ENCODE measurements around the gene ZNF385D. TPM values are rescaled to one million over a fixed set of nuclear protein-coding genes. Genes with fewer than 3 reads are reported as not detected.

ZNF385D gene
- total RNA-seq, 1 donor from 2014 or later = 0.10 TPM

DNA sequence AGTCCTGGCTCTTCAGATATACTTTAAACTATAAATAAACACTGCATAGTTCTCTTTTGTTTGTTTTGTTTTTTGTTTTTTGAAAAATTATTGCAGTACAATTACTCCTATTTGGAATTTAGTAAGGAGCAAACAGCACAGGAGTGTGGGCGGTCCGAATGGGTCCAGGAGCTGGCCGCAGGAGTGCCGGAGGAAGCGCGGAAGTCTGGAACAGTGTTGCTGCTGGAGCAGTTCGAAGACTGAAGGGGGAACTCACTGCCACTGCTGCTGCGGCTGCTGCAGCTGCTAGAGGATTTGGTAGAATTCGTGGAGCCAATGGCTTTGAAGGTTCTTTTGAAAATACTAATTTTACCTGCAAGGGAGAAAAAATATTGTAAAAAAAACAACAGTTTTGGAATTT lies 329.9 kb downstream of the ZNF385D start:
- Mint-ChIP-seq H3K36me3 (ENCODE audit: insufficient read depth) (no peaks in the 10 kb centered on the region), H3K27ac (no peak overlapping the region), H3K9me3 (ENCODE audit: low read depth) (no peaks in the 10 kb centered on the region), H3K4me3 (ENCODE audit: low read depth) (no peak overlapping the region), H3K27me3 (no peaks in the 10 kb centered on the region), H3K4me1 (ENCODE audit: low read depth) (peaks cover 2% of the 10 kb centered on the region)
- TF ChIP-seq, protein P1, sequence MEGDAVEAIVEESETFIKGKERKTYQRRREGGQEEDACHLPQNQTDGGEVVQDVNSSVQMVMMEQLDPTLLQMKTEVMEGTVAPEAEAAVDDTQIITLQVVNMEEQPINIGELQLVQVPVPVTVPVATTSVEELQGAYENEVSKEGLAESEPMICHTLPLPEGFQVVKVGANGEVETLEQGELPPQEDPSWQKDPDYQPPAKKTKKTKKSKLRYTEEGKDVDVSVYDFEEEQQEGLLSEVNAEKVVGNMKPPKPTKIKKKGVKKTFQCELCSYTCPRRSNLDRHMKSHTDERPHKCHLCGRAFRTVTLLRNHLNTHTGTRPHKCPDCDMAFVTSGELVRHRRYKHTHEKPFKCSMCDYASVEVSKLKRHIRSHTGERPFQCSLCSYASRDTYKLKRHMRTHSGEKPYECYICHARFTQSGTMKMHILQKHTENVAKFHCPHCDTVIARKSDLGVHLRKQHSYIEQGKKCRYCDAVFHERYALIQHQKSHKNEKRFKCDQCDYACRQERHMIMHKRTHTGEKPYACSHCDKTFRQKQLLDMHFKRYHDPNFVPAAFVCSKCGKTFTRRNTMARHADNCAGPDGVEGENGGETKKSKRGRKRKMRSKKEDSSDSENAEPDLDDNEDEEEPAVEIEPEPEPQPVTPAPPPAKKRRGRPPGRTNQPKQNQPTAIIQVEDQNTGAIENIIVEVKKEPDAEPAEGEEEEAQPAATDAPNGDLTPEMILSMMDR (IDR thresholded peaks at IDR 0.05; ENCODE audit: unreplicated experiment) = no peak
- DNase-seq (ENCODE audit: low spot score, unreplicated experiment) = no peak

DNA sequence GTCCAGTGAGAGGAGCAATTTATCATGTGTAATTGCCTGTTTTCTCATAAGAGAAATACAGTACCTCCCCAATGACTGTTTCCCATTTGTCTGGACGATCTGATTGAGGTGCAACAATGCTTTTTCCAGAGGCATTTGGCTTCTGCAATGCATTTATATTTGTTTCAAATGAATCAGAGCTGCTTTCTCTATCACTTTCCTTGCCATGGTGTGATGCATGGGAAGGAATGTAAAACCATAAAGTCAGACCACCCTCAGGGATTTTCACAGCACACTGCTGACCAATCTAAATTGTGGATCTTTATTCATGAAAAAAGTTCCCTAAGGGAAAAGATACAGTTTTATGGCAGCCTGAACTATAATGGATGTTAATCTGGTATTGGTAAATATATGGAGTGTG lies 333.0 kb downstream of the ZNF385D start:
- H3K4me1 Mint-ChIP-seq (ENCODE audit: low read depth) = peaks cover 2% of the 10 kb centered on the region
- DNase-seq (ENCODE audit: low spot score, unreplicated experiment) = no peak
- H3K27me3 Mint-ChIP-seq = no peaks in the 10 kb centered on the region
- TF ChIP-seq, protein P1 (IDR thresholded peaks at IDR 0.05; ENCODE audit: unreplicated experiment) = no peak
- no peak overlapping the region for H3K27ac Mint-ChIP-seq
- H3K36me3 Mint-ChIP-seq (ENCODE audit: insufficient read depth) = no peaks in the 10 kb centered on the region
- H3K9me3 Mint-ChIP-seq (ENCODE audit: low read depth) = no peaks in the 10 kb centered on the region
- H3K4me3 Mint-ChIP-seq (ENCODE audit: low read depth) = no peak overlapping the region

DNA sequence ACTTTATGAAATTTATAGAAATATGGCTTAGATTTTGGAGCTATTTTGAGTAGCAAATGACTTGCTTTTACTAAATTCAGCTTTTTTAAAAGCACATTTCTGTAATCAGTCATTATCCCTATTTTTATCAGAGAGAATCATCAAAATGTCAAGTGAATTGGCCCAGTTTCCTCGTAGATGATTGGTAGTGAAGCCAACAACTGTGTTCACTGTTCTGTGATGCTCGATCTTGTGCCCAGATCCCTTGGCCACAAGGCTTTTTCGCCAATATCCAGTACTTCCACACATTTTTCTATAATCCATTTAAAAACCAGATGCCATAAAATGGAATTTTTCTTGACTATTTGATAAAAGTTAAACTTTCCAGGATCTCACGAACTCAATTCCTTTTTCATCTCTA lies 336.5 kb downstream of the ZNF385D start:
- DNase-seq (ENCODE audit: low spot score, unreplicated experiment) = no peak
- no peaks in the 10 kb centered on the region for H3K9me3 Mint-ChIP-seq (ENCODE audit: low read depth)
- TF ChIP-seq, protein P1 (IDR thresholded peaks at IDR 0.05; ENCODE audit: unreplicated experiment) = no peak
- no peak overlapping the region for H3K4me3 Mint-ChIP-seq (ENCODE audit: low read depth)
- H3K4me1 Mint-ChIP-seq (ENCODE audit: low read depth) = no peaks in the 10 kb centered on the region
- H3K27ac Mint-ChIP-seq = no peak overlapping the region
- no peaks in the 10 kb centered on the region for H3K36me3 Mint-ChIP-seq (ENCODE audit: insufficient read depth)
- H3K27me3 Mint-ChIP-seq = no peaks in the 10 kb centered on the region

DNA sequence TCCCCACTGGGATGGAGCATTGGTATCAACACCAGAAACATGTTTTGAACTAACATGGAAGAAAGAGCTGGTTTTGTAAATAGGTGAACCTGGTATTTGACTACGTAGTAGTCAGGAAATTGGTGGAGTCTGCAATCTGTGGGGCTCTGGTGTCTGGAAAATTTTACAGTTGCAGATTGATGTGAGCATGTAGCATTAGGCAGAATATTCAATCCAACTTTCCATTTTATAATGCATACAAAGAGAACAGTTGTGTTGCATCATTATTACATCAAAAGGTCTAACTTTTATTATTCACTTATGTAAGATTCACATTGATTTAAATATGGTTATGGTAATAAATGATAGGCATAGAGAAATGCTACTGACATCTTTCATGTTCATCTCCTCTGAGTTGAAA lies 340.0 kb downstream of the ZNF385D start:
- no peaks in the 10 kb centered on the region for H3K9me3 Mint-ChIP-seq (ENCODE audit: low read depth)
- no peak overlapping the region for H3K27ac Mint-ChIP-seq
- DNase-seq (ENCODE audit: low spot score, unreplicated experiment) = no peak
- no peaks in the 10 kb centered on the region for H3K36me3 Mint-ChIP-seq (ENCODE audit: insufficient read depth)
- H3K27me3 Mint-ChIP-seq = no peaks in the 10 kb centered on the region
- no peak overlapping the region for H3K4me3 Mint-ChIP-seq (ENCODE audit: low read depth)
- TF ChIP-seq, protein P1 (IDR thresholded peaks at IDR 0.05; ENCODE audit: unreplicated experiment) = no peak
- no peaks in the 10 kb centered on the region for H3K4me1 Mint-ChIP-seq (ENCODE audit: low read depth)

DNA sequence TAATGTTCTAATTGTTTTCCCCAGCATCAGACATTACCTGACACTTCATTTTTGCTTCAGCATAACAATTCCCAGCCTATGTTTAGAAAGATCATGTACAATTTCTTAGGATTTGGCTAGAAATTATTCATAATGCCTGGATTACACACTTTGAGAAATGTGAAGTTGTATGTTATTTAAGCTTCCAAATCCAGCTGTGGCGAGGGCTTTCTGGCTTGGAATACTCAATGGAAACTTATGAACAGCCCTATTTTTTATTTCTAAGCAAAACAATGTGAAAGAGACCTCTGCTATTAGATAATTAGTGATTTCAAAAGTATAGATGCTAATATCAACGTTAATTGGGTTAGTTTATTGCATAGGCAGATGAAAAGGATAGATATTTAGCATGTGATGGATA lies 341.6 kb downstream of the ZNF385D start:
- H3K4me1 Mint-ChIP-seq (ENCODE audit: low read depth) = no peaks in the 10 kb centered on the region
- TF ChIP-seq, protein P1 (IDR thresholded peaks at IDR 0.05; ENCODE audit: unreplicated experiment) = no peak
- peaks cover 4% of the 10 kb centered on the region for H3K9me3 Mint-ChIP-seq (ENCODE audit: low read depth)
- no peak for DNase-seq (ENCODE audit: low spot score, unreplicated experiment)
- no peaks in the 10 kb centered on the region for H3K36me3 Mint-ChIP-seq (ENCODE audit: insufficient read depth)
- H3K4me3 Mint-ChIP-seq (ENCODE audit: low read depth) = no peak overlapping the region
- no peaks in the 10 kb centered on the region for H3K27me3 Mint-ChIP-seq
- H3K27ac Mint-ChIP-seq = no peak overlapping the region

All from progenitor cell of endocrine pancreas (in vitro differentiated cells).